NCI-H345 (cell line): Measurements from ENCODE around the gene PROM2.

Experiments
- DNase-seq: peaks from one replicate; lab custom pipeline; 2025; lab: John Stamatoyannopoulos, UW

The PROM2 gene

DNA sequence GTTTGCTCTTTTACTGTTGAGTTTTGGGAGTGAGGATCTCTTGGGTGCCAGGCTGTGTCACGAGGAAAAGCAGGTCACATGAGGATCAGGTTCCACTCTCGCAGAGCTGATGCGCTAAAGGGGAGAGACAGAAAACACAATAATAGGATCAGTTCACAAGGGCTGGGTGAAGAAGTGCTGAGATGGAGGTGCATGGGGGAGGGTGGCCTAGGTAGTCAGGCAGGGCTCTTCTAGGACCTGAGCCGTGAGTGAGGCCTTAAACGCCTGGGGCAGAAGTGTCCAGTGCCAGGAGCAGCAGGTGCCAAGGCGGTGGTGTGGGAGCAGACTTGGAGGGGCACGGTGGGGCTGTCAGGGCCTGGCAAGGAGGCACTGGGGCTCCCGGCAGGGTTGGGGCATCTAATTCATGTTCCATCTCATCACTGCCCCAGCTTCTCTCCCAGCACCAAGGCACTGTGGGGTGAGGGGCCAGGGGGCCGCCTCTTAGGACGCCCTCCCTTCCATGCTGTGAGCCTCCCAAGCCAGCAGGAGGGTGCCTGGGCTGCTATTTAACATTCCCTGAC, 32.2 kb downstream of the PROM2 start:
- peak; percentile 29 for DNase-seq

DNA sequence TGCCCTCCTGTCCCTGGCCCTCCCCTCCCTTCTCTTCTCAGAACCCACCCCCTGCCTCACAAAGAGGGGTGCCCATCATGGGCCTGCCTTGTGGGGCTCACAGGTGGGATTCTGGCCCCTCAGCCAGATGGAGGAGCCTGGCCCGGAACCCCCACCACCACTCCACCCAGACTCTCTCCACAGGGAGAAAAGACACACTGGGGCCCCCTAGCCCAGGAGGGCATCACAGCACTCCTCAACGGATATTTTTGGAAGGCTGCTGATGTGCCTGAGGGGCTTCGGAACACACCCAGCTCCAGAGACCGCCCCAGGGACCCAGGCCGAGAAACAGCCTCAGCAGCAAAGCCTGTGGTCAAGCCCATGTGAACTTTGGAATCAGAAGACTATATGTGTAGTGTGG, 32.8 kb downstream of the PROM2 start:
- DNase-seq = no peak

DNA sequence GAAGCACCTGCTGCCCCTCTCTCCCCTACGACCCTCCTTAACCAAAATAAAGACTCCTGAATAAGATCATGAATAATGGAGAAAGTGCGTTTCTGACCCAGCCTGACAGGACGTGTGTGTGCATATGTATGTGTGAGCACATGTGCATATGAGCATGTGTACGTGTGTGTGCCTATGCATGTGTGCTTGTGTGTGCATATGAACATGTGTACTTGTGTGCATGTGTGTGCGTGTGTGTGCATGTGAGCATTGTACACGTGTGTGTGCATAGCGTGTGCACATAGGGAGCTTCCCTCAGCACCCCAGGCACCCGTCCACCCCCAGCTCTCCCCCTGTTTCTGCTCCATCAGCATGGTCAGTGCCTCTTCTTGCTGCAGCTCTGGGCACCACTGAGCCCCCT, 33.6 kb downstream of the PROM2 start:
- DNase-seq = no peak

DNA sequence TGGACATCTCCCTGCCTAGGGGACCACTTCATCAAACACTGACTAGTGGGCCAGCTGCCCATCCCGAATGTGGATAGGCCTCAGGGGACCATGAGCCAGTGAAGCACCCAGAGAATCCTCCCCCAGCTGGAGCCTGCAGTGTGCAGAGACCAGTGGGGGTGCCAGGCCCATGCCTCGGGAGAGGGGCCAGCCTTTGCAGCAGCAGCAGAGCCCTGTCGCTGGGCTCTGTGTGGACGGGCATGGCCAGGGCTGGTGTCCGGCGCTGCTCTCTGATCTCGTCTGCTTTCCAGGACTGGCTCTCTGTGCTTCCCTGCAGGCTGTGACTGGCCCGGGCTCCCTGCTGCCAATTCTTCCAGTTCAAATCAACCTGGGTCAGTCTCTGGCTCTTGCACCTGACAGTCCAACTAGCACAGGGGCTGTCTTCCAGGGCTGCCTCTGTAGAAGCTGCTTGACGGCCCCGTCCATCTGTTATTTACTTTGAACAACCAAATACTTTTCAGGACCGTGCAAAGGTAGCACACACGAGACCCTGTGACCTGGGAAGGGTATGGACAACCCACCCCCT, 34.3 kb downstream of the PROM2 start:
- DNase-seq = no peak

DNA sequence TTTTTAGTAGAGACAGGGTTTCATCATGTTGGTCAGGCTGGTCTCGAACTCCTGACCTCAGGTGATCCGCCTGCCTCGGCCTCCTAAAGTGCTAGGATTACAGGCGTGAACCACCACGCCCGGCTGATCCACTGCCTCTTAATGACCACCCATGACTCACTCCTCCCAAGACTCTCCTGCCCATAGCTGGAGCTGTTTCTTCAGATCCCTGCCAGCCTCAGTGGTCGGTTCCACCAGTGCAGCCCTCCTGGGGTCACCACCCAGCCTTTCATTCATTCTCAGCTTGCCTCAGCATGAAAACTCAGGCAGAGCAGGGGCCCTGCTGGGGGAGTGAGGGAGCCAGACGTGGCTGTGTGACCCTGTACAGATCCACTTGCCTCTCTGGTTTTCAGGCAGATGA, 35.4 kb downstream of the PROM2 start:
- DNase-seq = no peak

DNA sequence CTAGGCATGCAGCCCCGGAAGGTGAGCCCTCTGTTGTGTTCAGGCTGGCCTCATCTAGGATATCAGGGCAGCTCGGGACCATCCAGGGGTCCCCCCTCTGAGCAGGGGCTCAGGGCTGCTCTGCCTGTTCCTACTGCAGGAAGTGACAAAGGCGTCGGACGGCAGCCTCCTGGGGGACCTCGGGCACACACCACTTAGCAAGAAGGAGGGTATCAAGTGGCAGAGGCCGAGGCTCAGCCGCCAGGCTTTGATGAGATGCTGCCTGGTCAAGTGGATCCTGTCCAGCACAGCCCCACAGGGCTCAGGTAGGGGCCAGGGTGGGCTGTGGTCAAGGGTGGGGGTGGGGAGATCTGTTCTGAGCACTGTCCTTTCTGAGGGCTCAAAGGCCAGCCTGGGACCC, 36.0 kb downstream of the PROM2 start:
- DNase-seq = no peak

DNA sequence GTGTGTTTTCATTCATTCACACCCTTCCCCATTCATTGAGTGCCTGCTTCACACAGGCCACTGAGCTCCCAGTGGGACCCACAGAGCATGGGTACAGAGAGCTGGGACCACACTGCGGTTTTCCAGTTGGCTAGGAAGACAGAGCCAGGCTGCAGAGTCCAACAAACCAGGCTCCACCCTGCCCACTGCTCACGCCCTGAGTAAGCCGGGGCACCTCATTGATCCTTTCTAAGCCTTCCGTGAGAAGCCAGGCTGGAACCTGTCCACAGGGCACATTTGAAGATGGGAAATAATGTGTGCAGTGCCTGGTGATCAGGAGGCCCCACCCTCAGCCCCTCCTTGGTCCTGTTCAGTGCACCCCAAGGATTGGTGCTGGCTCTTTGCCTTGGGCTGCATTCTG, 36.4 kb downstream of the PROM2 start:
- DNase-seq = no peak

DNA sequence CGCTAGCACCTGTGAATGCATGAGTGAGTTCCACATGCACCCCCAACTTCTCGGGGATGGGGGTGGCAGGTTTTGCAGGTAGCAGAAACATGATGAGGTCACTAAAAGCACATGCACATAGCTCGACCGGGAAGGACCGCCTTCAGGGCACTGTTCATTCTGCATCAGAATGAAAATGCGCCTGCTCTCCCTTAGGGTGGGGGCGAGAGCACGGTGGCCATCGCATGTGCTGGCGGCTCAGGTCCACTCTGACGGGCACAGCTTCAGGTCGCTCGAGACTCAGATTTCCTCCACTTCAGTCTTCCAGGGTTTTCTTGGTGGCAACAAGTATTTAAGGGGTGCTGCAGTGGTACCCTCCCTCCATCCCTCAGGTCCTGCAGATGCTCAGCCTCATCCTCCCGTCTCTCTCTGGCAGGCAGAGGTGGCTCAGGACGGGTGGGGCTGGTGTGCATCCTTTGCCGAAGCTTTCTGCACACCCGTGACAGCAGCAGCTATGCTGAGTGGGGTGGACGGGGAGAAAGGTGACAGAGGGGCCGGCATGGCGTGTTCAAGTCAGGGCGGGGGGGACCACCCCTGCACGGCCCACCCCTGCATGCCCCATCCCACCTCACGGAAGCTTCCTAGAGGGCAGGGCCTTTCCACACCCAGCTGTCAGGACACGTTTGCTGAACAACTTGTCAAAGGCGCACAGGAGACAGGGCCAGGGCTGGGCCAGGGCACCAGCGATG, 37.7 kb downstream of the PROM2 start:
- no peak for DNase-seq

DNA sequence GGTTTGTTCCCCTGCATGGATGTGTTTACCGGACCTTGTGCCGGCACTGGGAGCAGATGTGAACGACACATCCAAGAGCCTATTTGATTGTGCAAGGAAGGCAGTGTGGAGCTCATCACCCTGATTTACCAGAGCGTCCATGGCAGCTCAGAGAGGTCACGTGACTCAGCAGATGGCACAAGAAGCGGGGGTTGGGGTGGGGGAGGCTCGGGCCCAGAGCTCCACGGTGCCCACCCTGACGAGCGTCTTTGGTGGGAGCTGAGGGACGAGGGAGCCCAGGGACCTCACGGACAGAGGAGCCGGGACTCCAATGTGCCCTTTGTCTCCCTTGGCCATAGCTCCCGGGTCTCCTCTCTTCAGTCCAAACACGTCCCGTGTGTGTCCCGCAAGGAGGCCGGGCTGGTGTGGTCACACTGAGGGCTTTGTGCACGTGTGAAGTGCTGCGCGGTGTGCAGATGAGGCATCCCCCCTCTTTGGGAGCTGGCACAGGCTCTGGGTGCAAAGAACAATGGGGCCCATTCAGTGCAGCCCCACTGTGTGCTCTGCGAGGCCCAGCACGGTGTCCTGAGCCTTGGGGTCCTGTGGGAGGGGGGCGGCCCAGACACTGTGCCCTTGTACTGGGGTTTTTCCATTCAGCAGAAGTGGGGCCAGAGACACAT, 38.4 kb downstream of the PROM2 start:
- no peak for DNase-seq

DNA sequence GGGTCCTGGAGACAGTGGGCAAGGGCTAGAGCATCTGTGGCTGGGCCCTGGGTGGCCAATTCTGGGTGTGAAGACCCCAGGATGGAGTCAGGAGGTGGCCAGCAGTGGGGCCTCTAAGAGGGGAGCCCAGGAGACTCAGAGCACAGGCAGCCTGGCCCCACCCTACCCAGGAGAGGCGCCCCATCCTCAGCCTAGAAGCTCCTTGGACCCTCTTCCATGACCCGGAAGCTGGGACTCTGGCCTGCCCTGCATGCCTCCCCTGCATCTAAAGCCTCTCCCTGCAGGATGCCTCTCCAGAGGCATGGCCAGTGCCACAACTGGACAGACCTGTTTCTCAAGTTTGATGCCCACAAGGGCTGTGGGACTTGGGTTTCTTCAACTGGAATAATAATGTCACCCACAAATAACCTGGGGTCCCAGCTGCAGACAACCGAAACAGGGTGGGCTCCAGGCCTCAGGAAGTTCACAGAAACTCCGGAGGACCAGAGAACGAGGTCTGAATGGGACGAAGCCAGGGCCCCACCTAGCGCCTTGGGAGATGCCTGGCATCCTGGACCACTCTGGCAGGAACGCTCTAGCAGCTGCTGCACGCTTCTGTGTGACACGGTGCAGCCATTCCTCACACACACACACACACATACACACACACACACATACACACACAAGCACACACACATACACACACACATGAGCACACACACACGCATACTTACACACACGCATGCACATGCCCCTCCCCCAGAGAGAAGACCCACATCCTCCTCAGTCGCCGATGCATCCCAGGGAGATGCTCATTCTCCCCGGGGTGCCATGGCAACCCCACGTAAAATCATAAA, 39.3 kb downstream of the PROM2 start:
- no peak for DNase-seq

DNA sequence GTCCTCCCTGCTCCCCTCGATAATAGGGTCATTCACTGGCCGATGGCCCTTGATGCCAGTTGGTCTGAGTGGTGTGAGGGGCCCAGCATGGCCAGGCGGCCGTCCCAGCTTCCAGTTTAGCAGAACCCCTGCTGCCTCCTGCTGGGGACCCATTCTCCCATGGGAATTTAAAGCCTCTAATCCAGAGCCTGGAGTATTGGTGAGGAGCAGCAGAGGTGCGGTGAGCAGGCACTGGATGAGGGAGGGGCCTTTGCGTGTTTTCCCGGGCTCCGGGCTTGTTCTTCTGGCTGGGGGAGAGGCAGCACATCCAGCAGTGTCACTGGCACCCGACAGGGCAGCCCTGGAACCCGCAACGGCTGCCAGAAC, 40.3 kb downstream of the PROM2 start:
- DNase-seq = no peak

DNA sequence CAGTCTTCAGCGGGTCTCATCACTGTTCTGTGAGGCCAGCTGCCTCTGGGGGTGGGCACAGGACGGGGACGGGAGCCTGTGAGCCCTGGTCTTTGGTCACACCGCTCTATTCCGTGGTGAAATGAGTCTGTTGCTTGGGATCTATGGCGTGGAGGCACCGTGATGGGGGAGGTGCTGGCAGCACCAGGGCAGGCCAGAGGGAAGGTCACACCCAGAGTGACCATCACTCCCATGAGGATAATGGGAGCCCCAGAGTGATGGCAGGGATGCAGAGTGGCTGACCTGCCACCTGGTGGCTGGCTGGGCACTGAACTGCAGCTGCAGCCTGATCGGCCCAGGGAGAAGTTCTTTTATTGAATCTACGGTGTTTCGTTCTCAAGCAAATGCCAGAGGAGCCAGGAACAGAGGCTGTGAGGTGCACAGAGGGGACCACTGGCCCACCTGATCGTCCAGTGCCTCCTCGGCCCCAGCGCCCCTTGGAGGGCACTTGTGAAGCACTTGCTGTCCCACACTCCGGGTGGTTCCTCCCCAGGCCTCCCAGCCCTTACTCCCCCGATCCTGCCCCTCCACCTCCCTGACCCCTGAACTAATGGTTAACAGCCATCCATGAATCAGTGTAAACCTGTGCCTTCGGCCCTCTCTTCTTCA, 40.8 kb downstream of the PROM2 start:
- DNase-seq = peak; percentile 17

DNA sequence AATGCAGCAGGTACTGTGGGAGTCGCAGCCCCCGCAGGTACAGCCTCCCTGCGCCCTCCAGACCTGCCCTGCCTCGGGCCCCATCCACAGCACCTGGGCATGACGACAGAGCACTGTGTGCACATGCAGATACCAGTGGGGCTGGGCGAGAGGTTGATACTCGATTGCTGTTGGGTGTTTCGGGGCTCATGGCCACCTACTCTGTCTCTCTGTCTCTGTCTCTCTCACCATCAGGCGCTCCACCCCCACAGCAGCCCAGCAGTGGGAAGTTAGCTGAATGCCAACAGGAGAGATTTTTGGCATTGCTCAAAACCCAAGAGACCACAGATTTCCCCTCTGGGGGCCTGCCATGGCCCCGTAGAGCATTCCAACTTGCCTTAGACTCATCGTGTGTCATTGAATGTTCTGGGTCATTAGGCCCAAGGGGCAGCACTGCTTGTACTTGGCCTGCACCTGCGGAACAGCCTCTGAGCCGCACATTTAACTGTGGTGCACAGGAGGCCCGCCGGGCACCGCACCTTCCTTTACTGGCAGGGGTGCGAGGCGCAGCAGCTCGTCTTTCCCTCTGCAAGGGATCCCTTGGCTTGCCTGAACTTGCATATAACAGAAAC, 41.7 kb downstream of the PROM2 start:
- no peak for DNase-seq

DNA sequence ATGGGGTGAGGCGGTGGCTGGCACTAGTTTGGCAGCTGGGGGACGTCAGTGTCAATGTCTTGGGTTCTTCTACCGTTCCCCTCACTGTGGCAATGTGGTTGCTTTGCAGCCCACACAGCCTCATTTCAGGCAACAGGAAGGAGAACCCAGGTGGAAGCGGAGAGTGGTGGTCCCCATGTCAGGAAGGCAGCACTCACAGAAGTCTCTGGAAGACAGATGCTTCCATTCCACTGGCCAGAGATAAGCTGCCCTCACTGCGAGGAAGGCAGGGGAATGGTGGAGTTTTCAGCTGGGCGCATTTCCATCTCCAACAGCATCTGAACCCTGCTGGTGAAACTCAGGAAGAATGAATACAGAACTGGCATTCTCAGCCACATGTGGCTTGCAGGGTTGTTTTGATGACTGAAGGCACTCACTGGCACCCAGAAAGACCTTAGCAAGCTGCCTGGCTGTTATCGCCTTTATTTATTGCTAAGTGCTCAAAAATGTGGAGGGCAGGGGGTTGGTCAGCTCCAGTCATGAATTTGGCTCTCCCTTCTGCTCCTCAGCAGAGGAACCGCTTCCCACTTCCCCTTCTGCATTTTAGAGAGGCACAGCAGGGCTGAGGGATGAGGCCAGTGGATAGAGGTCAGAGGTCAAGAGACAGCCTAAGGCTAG, 42.3 kb downstream of the PROM2 start:
- DNase-seq = no peak

DNA sequence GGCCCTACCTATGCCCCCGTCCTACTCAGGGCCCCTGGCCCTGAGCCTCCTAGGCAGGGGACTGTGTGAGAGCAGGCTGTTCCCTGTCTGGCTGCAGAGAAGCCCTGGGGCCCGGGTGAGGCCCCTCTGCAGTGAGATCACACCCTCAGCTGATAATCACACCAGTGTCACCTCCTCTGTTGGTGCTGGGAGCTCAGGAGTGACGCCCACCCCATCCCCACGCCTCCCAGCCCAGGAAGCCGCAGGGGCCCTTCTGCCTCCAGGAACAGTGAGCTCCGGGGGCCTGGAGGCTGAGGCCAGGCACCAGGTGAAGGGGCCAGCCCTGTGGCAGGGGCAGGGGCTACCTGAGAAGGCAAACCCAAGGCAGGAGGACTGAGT, 42.9 kb downstream of the PROM2 start:
- DNase-seq = no peak

DNA sequence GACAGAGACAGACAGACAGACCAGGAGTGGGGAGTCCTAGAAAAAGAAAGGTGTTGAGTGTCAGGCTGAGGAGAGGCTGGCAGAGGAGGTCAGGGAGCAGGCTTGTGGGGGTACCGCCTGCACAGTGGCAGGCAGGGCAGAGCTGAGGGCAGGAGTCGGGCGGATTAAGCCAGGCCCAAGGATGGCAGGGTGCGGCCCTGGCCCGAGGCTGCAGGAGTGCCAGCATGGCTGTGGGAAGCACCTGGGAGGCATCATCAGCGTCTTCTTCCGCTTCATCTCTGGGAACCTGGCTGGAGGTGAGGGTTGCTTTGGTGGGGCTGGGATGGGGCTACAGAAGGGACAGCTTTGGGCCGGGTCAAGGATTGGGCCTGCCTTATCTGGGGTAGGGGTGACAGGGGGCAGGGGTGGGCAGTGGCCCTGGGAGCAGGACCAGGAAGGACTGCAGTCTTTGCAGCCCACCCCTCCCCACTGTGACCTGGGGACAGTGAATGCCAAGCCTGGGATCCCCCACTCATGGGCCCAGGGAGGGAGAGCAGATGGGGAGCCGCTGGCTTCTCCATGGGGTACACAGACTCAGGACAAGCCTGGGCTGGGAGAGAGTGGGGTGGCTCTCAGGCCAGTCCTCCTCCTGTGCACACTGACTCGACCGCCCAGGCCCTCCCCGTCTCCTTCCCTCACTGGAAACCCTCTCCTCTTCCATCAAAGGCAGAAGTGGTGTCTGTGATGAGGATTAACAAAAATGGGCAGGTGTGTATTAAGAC, 43.6 kb downstream of the PROM2 start:
- DNase-seq = no peak

DNA sequence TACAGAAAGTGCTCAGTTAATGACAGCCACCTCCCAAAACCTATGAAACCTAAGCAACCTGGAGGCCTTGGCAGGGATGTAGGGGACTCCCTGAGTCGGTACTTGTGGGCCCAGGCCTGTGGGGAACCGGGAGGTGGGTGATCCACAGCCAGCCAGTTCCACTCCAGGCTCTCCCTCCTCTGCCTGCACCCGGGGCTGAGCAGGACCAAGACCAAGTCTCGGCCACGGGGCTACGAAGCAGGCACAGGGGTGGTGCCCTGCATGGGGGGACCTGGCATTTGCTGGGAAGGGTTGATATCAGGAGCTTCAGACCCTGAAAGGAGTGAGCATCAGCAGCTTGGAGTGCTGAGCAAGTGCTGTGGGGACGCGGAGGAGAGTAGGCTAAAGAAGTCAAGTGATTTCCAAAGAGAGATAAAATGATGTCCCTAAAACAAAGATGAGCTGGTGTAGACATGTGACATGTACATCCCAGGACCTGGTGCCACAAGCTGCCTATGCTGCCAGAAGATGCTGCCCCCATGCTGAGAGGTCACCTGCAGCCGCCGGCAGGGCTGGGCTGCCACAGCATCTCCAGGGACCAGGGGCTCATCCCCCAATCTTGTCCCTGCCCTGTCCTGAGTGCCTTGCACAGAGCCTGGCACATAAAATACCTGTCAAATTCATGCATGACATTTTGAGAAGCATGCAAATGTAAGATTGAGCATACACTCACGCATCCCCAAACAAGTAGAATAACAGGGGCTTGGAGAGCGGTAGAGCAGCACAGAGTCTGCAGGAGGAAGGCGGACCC, 44.4 kb downstream of the PROM2 start:
- no peak for DNase-seq

DNA sequence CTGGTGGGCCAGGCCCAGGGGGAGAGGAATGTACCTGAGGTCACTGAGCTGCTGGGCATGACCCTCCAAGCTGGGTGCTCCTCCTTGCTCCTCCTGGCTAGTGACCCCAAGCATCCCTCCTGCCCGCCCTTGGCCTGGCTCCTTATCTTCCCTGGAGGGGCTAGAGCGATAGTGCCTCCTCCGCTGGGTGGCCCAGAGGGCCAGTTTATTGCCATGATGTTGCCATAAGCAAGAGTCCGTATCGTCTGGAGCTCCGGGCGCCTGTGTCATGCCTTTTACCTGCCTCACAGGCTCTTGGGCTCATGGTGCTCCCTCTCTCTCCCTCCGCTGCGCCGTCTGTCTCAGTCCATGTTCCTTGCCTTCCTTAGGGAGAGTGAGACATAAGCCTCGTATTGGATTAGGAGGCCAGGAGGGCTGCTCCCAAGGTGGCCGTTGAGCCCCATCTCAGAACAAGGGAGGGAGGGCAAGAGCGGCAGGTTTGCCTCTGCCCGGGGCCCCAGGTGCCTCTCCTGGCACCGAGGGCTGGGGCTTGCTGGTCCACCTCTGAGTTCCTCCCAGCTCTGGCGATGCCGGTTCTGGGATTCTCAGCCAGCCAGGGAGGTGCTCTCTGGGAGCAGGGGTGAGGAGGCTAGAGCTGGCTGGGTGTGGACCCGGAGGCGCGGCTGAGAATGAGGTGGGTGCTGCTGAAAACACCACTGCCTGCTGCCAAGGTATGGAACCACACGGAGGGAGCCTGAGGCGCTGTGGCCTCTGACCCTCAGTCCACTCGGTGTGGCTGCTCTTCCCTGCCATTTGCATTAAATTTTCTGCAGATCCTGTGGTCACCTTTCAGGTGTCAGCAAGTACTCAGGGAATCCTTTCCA, 45.5 kb downstream of the PROM2 start:
- DNase-seq = no peak

DNA sequence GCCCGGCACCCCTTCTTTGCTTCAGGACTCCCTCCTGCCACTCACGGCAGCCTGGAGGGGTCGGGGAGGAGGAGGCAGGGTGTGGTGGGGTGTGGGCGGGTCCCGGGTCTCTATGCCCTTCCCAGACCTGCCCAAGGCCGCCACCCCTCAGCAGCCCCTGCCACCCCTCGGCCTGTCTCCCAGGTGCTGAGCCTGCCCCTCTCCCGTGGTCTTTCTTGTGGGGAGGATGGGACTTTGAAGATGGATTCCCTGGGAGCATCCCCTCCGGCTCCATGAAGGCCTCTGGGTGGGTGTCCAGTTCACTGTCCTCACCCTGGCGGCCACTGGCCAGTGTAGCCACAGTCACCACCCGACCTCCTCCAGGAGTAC, 46.1 kb downstream of the PROM2 start:
- no peak for DNase-seq
